Sigmoid colon (tissue), 4 donors: ENCODE measurements around the gene ASPHD2.

Experiments
- EP300 ChIP-seq, 4 donors: sonication (generic); formaldehyde crosslinking; IDR thresholded peaks; one replicate each; pipeline ENCODE4 v1.6.1; 2017; ENCODE audit warnings: antibody characterized with exemption in 4 of 4
- POLR2A ChIP-seq, 2 donors: fragments of 450-650 bp; IDR thresholded peaks; one replicate each; pipeline ENCODE4 v1.6.1; 2016; ENCODE audit warnings: antibody characterized with exemption in 2 of 2, mild to moderate bottlenecking in 2 of 2, moderate library complexity in 2 of 2
- TF ChIP-seq, protein P1 (sequence below), 4 experiments: fragments of 450-650 bp in 3 of 4; fragments of 200-600 bp in 1 of 4; IDR thresholded peaks; one replicate each; pipeline ENCODE4 v1.5.1; 2016 to 2019; ENCODE audit warnings: antibody characterized with exemption in 4 of 4, mild to moderate bottlenecking in 3 of 4, moderate library complexity in 2 of 4

GRCh38 chr22:26476705-26477340 lies 47.8 kb downstream of the ASPHD2 start:
- no peak for TF ChIP-seq POLR2A (IDR thresholded peaks at IDR 0.05)
- TF ChIP-seq EP300 (IDR thresholded peaks at IDR 0.05): no peak
- TF ChIP-seq, protein P1, sequence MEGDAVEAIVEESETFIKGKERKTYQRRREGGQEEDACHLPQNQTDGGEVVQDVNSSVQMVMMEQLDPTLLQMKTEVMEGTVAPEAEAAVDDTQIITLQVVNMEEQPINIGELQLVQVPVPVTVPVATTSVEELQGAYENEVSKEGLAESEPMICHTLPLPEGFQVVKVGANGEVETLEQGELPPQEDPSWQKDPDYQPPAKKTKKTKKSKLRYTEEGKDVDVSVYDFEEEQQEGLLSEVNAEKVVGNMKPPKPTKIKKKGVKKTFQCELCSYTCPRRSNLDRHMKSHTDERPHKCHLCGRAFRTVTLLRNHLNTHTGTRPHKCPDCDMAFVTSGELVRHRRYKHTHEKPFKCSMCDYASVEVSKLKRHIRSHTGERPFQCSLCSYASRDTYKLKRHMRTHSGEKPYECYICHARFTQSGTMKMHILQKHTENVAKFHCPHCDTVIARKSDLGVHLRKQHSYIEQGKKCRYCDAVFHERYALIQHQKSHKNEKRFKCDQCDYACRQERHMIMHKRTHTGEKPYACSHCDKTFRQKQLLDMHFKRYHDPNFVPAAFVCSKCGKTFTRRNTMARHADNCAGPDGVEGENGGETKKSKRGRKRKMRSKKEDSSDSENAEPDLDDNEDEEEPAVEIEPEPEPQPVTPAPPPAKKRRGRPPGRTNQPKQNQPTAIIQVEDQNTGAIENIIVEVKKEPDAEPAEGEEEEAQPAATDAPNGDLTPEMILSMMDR (IDR thresholded peaks at IDR 0.05): no peak
